ENCODE data around the gene AGPS. TPM values are rescaled to one million over a fixed set of nuclear protein-coding genes. Genes with fewer than 3 reads are reported as not detected.
A peak's percentile ranks its signal among the peaks of the same experiment; 100 is the strongest.
"Not testable (repeated sequence)": the region's sequence is repeated elsewhere in the genome, so short reads cannot be mapped to it uniquely, and the experiment has no call there.

The AGPS gene
- total RNA-seq, 1 donor from 2014 or later, result 96.8 TPM

- no peak for DNase-seq
These were observed 676 bp upstream of the AGPS start for GRCh38 chr2:177391822-177392372.

- peak; percentile 40 for DNase-seq
These were observed 706 bp downstream of the AGPS start for GRCh38 chr2:177393203-177393755.

- no peak for DNase-seq
These were observed 1.4 kb downstream of the AGPS start for GRCh38 chr2:177393824-177394593.

GRCh38 chr2:177394594-177394973 lies 2.0 kb downstream of the AGPS start:
- no peak for DNase-seq

- no peak for DNase-seq
These were observed 2.9 kb downstream of the AGPS start for GRCh38 chr2:177395351-177396065.

- DNase-seq, result peak; percentile 95
These were observed 4.3 kb downstream of the AGPS start for GRCh38 chr2:177396703-177397460.

GRCh38 chr2:177397481-177398289 lies 5.1 kb downstream of the AGPS start:
- DNase-seq, result peak; percentile 81

- no peak for DNase-seq
These were observed 5.7 kb downstream of the AGPS start for GRCh38 chr2:177398290-177398683.

- no peak for DNase-seq
These were observed 6.2 kb downstream of the AGPS start for GRCh38 chr2:177398791-177399190.

- no peak for DNase-seq
These were observed 6.8 kb downstream of the AGPS start for GRCh38 chr2:177399376-177399775.

- peak; percentile 30 for DNase-seq
These were observed 7.9 kb downstream of the AGPS start for GRCh38 chr2:177400337-177400923.

- peak; percentile 40 for DNase-seq
These were observed 9.5 kb downstream of the AGPS start for GRCh38 chr2:177402096-177402495.

GRCh38 chr2:177403838-177404237 lies 11.3 kb downstream of the AGPS start:
- DNase-seq, result no peak

- DNase-seq, result no peak
These were observed 11.7 kb downstream of the AGPS start for GRCh38 chr2:177404243-177404642.

GRCh38 chr2:177405029-177405692 lies 12.6 kb downstream of the AGPS start:
- peak; percentile 62 for DNase-seq

- DNase-seq, result no peak
These were observed 13.6 kb downstream of the AGPS start for GRCh38 chr2:177406182-177406581.

- DNase-seq, result no peak
These were observed 14.5 kb downstream of the AGPS start for GRCh38 chr2:177407031-177407430.

- not testable (repeated sequence) for DNase-seq
These were observed 18.1 kb downstream of the AGPS start for GRCh38 chr2:177410629-177411028.

GRCh38 chr2:177413703-177414102 lies 21.1 kb downstream of the AGPS start:
- DNase-seq, result no peak

GRCh38 chr2:177419274-177419673 lies 26.7 kb downstream of the AGPS start:
- no peak for DNase-seq

GRCh38 chr2:177422271-177422670 lies 29.7 kb downstream of the AGPS start:
- no peak for DNase-seq

Measured in dermis blood vessel endothelial cell (primary cell).